CD4-positive, CD25-positive, alpha-beta regulatory T cell (primary cell): Measurements from ENCODE around the gene ABCC9. TPM values are rescaled to one million over a fixed set of nuclear protein-coding genes. Genes with fewer than 3 reads are reported as not detected.
"Not testable (repeated sequence)": the region's sequence is repeated elsewhere in the genome, so short reads cannot be mapped to it uniquely, and the experiment has no call there.

Experiments used
- ATAC-seq, 2 donors: fragments of 150-1000 bp; cut with Tn5 transposase; one replicate each; pipeline ENCODE4 v1.10.0; 2021; ENCODE audit warnings: low read depth in 2 of 2, moderate number of reproducible peaks in 2 of 2, moderate library complexity in 1 of 2
- DNase-seq, 3 donors: peaks; one replicate each; pipeline versions ENCODE4 v3.0.0 to v3.0.0-alpha.2; 2012 to 2022; ENCODE audit warnings: mixed read lengths in 1 of 3
- H3K27ac ChIP-seq: one replicate; pipeline ENCODE4 v1.7.0; 2013; ENCODE audit warnings: mild to moderate bottlenecking, low read length; ENCODE audit not compliant: insufficient read depth, poor library complexity, severe bottlenecking
- H3K27me3 ChIP-seq: one replicate; pipeline ENCODE4 v1.7.0; 2013; ENCODE audit warnings: low read length; ENCODE audit not compliant: control insufficient read depth, insufficient read depth
- H3K36me3 ChIP-seq: one replicate; pipeline ENCODE4 v1.7.0; 2013; ENCODE audit warnings: mild to moderate bottlenecking, low read length, moderate library complexity; ENCODE audit not compliant: control insufficient read depth, insufficient read depth
- H3K4me1 ChIP-seq: 2 replicates; pipeline ENCODE4 v1.7.0; 2013; ENCODE audit warnings: mild to moderate bottlenecking, low read length; ENCODE audit not compliant: insufficient read depth, control insufficient read depth, poor library complexity, severe bottlenecking
- H3K4me3 ChIP-seq: one replicate; pipeline ENCODE4 v1.7.0; 2013; ENCODE audit warnings: low read depth, mild to moderate bottlenecking, low read length, moderate library complexity
- H3K9me3 ChIP-seq, 2 experiments: 1 replicate in 1 of 2; 2 replicates in 1 of 2; pipeline ENCODE4 v1.7.0; 2013; ENCODE audit warnings: low read length in 2 of 2, mild to moderate bottlenecking in 1 of 2, moderate library complexity in 1 of 2; ENCODE audit not compliant: control insufficient read depth in 2 of 2
- H3K27ac Mint-ChIP-seq, 3 donors: one replicate each; pipeline ENCODE4 v1.8.0; 2020 to 2022; ENCODE audit warnings: mild to moderate bottlenecking in 3 of 3, mixed read lengths in 3 of 3, moderate library complexity in 2 of 3
- H3K27me3 Mint-ChIP-seq: one replicate; pipeline ENCODE4 v1.8.0; 2022; ENCODE audit warnings: mild to moderate bottlenecking, mixed read lengths
- H3K36me3 Mint-ChIP-seq: one replicate; pipeline ENCODE4 v1.8.0; 2020; ENCODE audit warnings: mixed read lengths
- H3K4me1 Mint-ChIP-seq, 4 donors: one replicate each; pipeline ENCODE4 v1.8.0; 2020 to 2022; ENCODE audit warnings: mixed read lengths in 4 of 4, mild to moderate bottlenecking in 1 of 4
- H3K4me3 Mint-ChIP-seq, 4 donors: one replicate each; pipeline ENCODE4 v1.8.0; 2020 to 2022; ENCODE audit warnings: mild to moderate bottlenecking in 4 of 4, mixed read lengths in 4 of 4, moderate library complexity in 3 of 4
- H3K9me3 Mint-ChIP-seq, 7 donors: one replicate each; pipeline ENCODE4 v1.8.0; 2020 to 2022; ENCODE audit warnings: mixed read lengths in 7 of 7, mild to moderate bottlenecking in 3 of 7, moderate library complexity in 2 of 7
- polyA plus RNA-seq, 4 donors: library from polyadenylated mRNA; unstranded; fragments of 300-500 nt; fragmentation: Illumina TruSeq; gene quantifications; one replicate each; pipeline ENCODE4 v1.2.3, GENCODE V29; 2021
- total RNA-seq: library from RNA; stranded (reverse); gene quantifications from one replicate; pipeline ENCODE4 v1.2.3, GENCODE V29; 2022

The ABCC9 gene
- total and polyA plus RNA-seq, 5 donors from 2014 or later, result not detected

DNA sequence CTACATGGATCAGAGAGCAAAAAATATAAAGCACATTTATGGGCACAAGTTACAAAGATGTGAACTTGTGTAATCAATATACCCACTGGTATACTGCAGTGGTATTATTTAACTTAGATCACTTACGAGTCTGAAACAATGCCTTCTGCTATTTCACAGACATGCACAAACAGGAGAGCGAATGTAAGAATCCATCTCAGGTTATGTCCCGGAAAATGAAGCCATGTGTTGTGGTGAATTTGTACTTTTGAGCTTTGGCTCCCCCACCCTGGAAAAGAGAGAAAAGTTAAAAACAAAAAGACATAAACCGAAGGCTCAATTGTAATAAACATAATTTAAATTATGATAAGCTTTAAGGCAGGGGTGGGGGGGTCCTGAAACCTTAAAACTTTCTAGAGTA is 7.6 kb downstream of the ABCC9 start:
- Mint-ChIP-seq H3K4me1 (no peaks in the 10 kb centered on the region), H3K27ac (no peak overlapping the region), H3K9me3 (peaks cover 0 to 4% (median 0%) of the 10 kb centered on the region in 7 donors), H3K4me3 (no peak overlapping the region), H3K27me3 (peaks cover 19% of the 10 kb centered on the region), H3K36me3 (no peaks in the 10 kb centered on the region)
- ATAC-seq (no peak), DNase-seq (no peak)
- H3K27me3 ChIP-seq, result peaks cover 10% of the 10 kb centered on the region
- H3K4me3 ChIP-seq, result no peak overlapping the region
- no peaks in the 10 kb centered on the region for H3K36me3 ChIP-seq
- no peaks in the 10 kb centered on the region for H3K9me3 ChIP-seq
- no peak overlapping the region for H3K27ac ChIP-seq
- no peaks in the 10 kb centered on the region for H3K4me1 ChIP-seq

GRCh38 chr12:21929972-21930371 is 11.3 kb downstream of the ABCC9 start:
- not testable (repeated sequence) for H3K4me1 Mint-ChIP-seq, H3K9me3 Mint-ChIP-seq, H3K9me3 ChIP-seq, H3K27me3 Mint-ChIP-seq, H3K4me1 ChIP-seq, H3K4me3 ChIP-seq, DNase-seq, H3K27me3 ChIP-seq, H3K27ac ChIP-seq, H3K4me3 Mint-ChIP-seq, H3K27ac Mint-ChIP-seq, H3K36me3 Mint-ChIP-seq, ATAC-seq, H3K36me3 ChIP-seq

GRCh38 chr12:21925296-21925913 is 15.8 kb downstream of the ABCC9 start:
- Mint-ChIP-seq H3K27ac (no peak overlapping the region), H3K4me3 (no peak overlapping the region), H3K27me3 (peaks cover 5% of the 10 kb centered on the region), H3K4me1 (no peaks in the 10 kb centered on the region), H3K36me3 (no peaks in the 10 kb centered on the region), H3K9me3 (peaks cover 0 to 2% (median 0%) of the 10 kb centered on the region in 7 donors)
- no peak for ATAC-seq
- no peak for DNase-seq
- Histone ChIP-seq H3K9me3 (no peaks in the 10 kb centered on the region), H3K4me1 (no peaks in the 10 kb centered on the region), H3K36me3 (no peaks in the 10 kb centered on the region), H3K27ac (no peak overlapping the region), H3K4me3 (no peak overlapping the region), H3K27me3 (peaks cover 2% of the 10 kb centered on the region)

- H3K4me3 Mint-ChIP-seq, result no peak overlapping the region
- peaks cover 2% of the 10 kb centered on the region for H3K27me3 ChIP-seq
- no peaks in the 10 kb centered on the region for H3K36me3 ChIP-seq
- no peak overlapping the region for H3K27ac Mint-ChIP-seq
- peaks cover 0 to 2% (median 0%) of the 10 kb centered on the region in 7 donors for H3K9me3 Mint-ChIP-seq
- no peaks in the 10 kb centered on the region for H3K4me1 ChIP-seq
- no peak for ATAC-seq
- no peaks in the 10 kb centered on the region for H3K9me3 ChIP-seq
- H3K36me3 Mint-ChIP-seq, result no peaks in the 10 kb centered on the region
- H3K4me1 Mint-ChIP-seq, result no peaks in the 10 kb centered on the region
- no peak for DNase-seq
- H3K4me3 ChIP-seq, result no peak overlapping the region
- no peak overlapping the region for H3K27ac ChIP-seq
- peaks cover 10% of the 10 kb centered on the region for H3K27me3 Mint-ChIP-seq
Observed at GRCh38 chr12:21921436-21921835, 19.8 kb downstream of the ABCC9 start.

DNA sequence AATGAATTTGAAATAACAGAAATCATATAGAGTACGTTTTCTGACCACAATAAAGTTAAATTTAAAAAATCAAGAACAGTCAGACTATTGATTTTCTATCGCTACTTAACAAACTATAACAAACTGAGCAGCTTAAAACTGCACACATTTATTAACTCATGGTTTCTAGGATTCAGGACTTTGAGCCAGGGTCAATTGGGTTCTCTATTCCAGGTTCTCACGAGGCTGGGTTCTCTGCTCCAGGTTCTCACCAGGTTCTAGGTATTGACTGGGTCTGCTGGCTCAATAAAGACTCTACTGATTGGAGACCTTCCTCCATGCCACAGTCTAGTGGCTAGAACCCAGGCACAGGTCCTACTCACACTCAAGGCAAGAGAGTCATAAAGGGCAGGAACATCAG is 22.8 kb downstream of the ABCC9 start:
- Histone ChIP-seq H3K4me1 (no peaks in the 10 kb centered on the region), H3K27me3 (peaks cover 2% of the 10 kb centered on the region), H3K4me3 (no peak overlapping the region), H3K9me3 (no peaks in the 10 kb centered on the region), H3K36me3 (no peaks in the 10 kb centered on the region), H3K27ac (no peak overlapping the region)
- no peak for DNase-seq
- no peak for ATAC-seq
- Mint-ChIP-seq H3K4me3 (no peak overlapping the region), H3K36me3 (no peaks in the 10 kb centered on the region), H3K27ac (no peak overlapping the region), H3K4me1 (peaks cover 0 to 3% (median 0%) of the 10 kb centered on the region in 4 donors), H3K9me3 (peaks cover 0 to 2% (median 0%) of the 10 kb centered on the region in 7 donors), H3K27me3 (peaks cover 13% of the 10 kb centered on the region)

GRCh38 chr12:21913823-21914222 is 27.4 kb downstream of the ABCC9 start:
- Histone ChIP-seq H3K9me3 (no peaks in the 10 kb centered on the region), H3K27ac (no peak overlapping the region), H3K27me3 (no peaks in the 10 kb centered on the region), H3K4me3 (no peak overlapping the region), H3K36me3 (no peaks in the 10 kb centered on the region), H3K4me1 (no peaks in the 10 kb centered on the region)
- DNase-seq (no peak), ATAC-seq (no peak)
- H3K36me3 Mint-ChIP-seq, result no peaks in the 10 kb centered on the region
- H3K4me3 Mint-ChIP-seq, result no peak overlapping the region
- peaks cover 0 to 2% (median 0%) of the 10 kb centered on the region in 7 donors for H3K9me3 Mint-ChIP-seq
- peaks cover 4% of the 10 kb centered on the region for H3K27me3 Mint-ChIP-seq
- H3K4me1 Mint-ChIP-seq, result peaks cover 0 to 4% (median 0%) of the 10 kb centered on the region in 4 donors
- no peak overlapping the region for H3K27ac Mint-ChIP-seq

DNA sequence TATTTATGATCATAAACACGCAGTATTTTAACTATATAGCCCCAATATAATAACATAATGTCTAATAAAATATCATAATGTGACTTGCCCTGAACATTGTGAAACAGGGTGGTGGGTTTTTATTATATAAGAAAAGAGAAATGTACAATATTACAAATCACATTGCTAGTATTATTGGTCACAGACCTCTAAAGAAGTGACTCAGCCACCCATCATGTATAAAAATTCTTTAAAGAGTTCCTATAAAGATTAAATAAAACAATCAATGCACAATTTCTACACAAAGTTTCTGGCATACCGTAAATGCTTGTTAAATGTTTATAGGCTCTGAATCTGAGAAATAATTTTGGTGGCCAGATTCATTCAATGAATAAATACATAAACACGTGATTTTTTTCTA is 28.9 kb downstream of the ABCC9 start:
- ATAC-seq, result no peak
- H3K4me3 ChIP-seq, result no peak overlapping the region
- no peak overlapping the region for H3K27ac Mint-ChIP-seq

GRCh38 chr12:21911832-21912231 is 29.4 kb downstream of the ABCC9 start:
- Histone ChIP-seq H3K27me3 (no peaks in the 10 kb centered on the region), H3K9me3 (no peaks in the 10 kb centered on the region), H3K36me3 (no peaks in the 10 kb centered on the region), H3K4me1 (no peaks in the 10 kb centered on the region), H3K4me3 (no peak overlapping the region), H3K27ac (no peak overlapping the region)
- Mint-ChIP-seq H3K27ac (no peak overlapping the region), H3K4me1 (peaks cover 0 to 4% (median 0%) of the 10 kb centered on the region in 4 donors), H3K27me3 (peaks cover 4% of the 10 kb centered on the region), H3K4me3 (no peak overlapping the region), H3K36me3 (no peaks in the 10 kb centered on the region), H3K9me3 (peaks cover 0 to 1% (median 0%) of the 10 kb centered on the region in 7 donors)
- DNase-seq (no peak), ATAC-seq (no peak)

More for the DNA sequence above, 28.9 kb downstream of the ABCC9 start:
- Mint-ChIP-seq H3K36me3 (no peaks in the 10 kb centered on the region), H3K4me1 (peaks cover 0 to 4% (median 0%) of the 10 kb centered on the region in 4 donors), H3K9me3 (peaks cover 0 to 1% (median 0%) of the 10 kb centered on the region in 7 donors), H3K27me3 (peaks cover 4% of the 10 kb centered on the region), H3K4me3 (no peak overlapping the region)
- H3K27ac ChIP-seq, result no peak overlapping the region
- no peak for DNase-seq
- H3K36me3 ChIP-seq, result no peaks in the 10 kb centered on the region
- H3K27me3 ChIP-seq, result no peaks in the 10 kb centered on the region
- no peaks in the 10 kb centered on the region for H3K9me3 ChIP-seq
- H3K4me1 ChIP-seq, result no peaks in the 10 kb centered on the region
